Panc1 (cell line): Measurements from ENCODE around the gene INPP5A. TPM values are rescaled to one million over a fixed set of nuclear protein-coding genes. Genes with fewer than 3 reads are reported as not detected.

Experiments
- ATAC-seq: fragments of 200-7000 bp; cut with Tn5 transposase; 2 replicates; pipeline ENCODE4 v1.9.1; 2020; ENCODE audit warnings: mild to moderate bottlenecking, moderate library complexity
- BruUV-seq: library from RNA; stranded (reverse); fragments of 400-500 nt; replicated peaks from 2 replicates; lab custom pipeline; 2021; lab: Mats Ljungman, UMichigan
- CTCF ChIA-PET: fragments of 300-600 bp; sonication (Branson Sonifier 250); formaldehyde crosslinking; loops from one replicate; lab custom pipeline; 2022; ENCODE audit warnings: antibody characterized with exemption; lab: Charles Lee
- POLR2A ChIA-PET: fragments of 300-600 bp; sonication (Branson Sonifier 250); formaldehyde crosslinking; loops from one replicate; lab custom pipeline; 2022; ENCODE audit warnings: antibody characterized with exemption; lab: Charles Lee
- DNase-seq: peaks from one replicate; pipeline ENCODE4 v3.0.0-alpha.2; 2010; ENCODE audit warnings: low read depth, low spot score
- H3K27ac ChIP-seq: 2 replicates; pipeline ENCODE4 v1.5.1; 2011; ENCODE audit warnings: mild to moderate bottlenecking, low read length, inconsistent platforms
- H3K27me3 ChIP-seq: fragments of 200-500 bp; sonication (Bioruptor generic); 2 replicates; pipeline ENCODE4 v1.6.0; 2014; ENCODE audit warnings: low read length, inconsistent platforms; ENCODE audit not compliant: control insufficient read depth, insufficient read depth
- H3K36me3 ChIP-seq: fragments of 200-500 bp; sonication (Bioruptor generic); 2 replicates; pipeline ENCODE4 v1.5.1; 2014; ENCODE audit warnings: inconsistent platforms, mild to moderate bottlenecking, low read length, moderate library complexity; ENCODE audit not compliant: control insufficient read depth, insufficient read depth
- H3K4me1 ChIP-seq: 2 replicates; pipeline ENCODE4 v1.5.1; 2011; ENCODE audit warnings: inconsistent platforms, mild to moderate bottlenecking, low read length, moderate library complexity; ENCODE audit not compliant: control insufficient read depth, insufficient read depth
- H3K4me3 ChIP-seq, 2 experiments: 2 replicates each; pipeline ENCODE4 v1.5.1; 2011 to 2012; ENCODE audit warnings: low read depth in 2 of 2, low read length in 2 of 2, mild to moderate bottlenecking in 2 of 2, inconsistent platforms in 1 of 2, moderate library complexity in 1 of 2
- H3K9me3 ChIP-seq: fragments of 200-500 bp; sonication (Bioruptor generic); 2 replicates; pipeline ENCODE4 v1.5.1; 2014; ENCODE audit warnings: low read depth, mild to moderate bottlenecking, inconsistent platforms, low read length, moderate library complexity; ENCODE audit not compliant: control insufficient read depth, insufficient read depth
- CTCF ChIP-seq: fragments of 450-650 bp; IDR thresholded peaks from 2 replicates; pipeline ENCODE4 v1.5.1; 2017; ENCODE audit warnings: mild to moderate bottlenecking
- POLR2AphosphoS5 ChIP-seq: IDR thresholded peaks from 2 replicates; pipeline ENCODE4 v1.6.1; 2012; ENCODE audit warnings: mild to moderate bottlenecking, low read depth, low read length, moderate library complexity
- REST ChIP-seq, 2 experiments: IDR thresholded peaks; 2 replicates each; pipeline ENCODE4 v1.6.1; 2011 to 2012; ENCODE audit warnings: low read depth in 2 of 2, control low read depth in 1 of 2, low read length in 1 of 2, mild to moderate bottlenecking in 1 of 2, moderate library complexity in 1 of 2; ENCODE audit not compliant: insufficient read depth in 1 of 2
- SIN3A ChIP-seq: IDR thresholded peaks from 2 replicates; pipeline ENCODE4 v1.6.1; 2012; ENCODE audit warnings: low read depth, mild to moderate bottlenecking, low read length, moderate library complexity, borderline replicate concordance; ENCODE audit not compliant: insufficient read depth
- TCF7L2 ChIP-seq: IDR thresholded peaks from 2 replicates; pipeline ENCODE4 v1.6.1; 2011; ENCODE audit warnings: mild to moderate bottlenecking, low read depth, low read length, inconsistent platforms
- in situ Hi-C: cut with HindIII; loops from 2 replicates; pipeline ENCODE4 v1.10.0; 2016; ENCODE audit warnings: low sequenced_read_pairs, low pct_unique_long_range_greater_than_20kb
- intact Hi-C: fragments of 100-400 bp; cut with micrococcal nuclease; formaldehyde crosslinking; loops from one replicate; pipeline ENCODE4 v1.10.0; 2022; ENCODE audit not compliant: unreplicated experiment
- total RNA-seq: library from RNA; stranded (reverse); gene quantifications from one replicate; pipeline ENCODE4 v1.2.1, GENCODE V29; 2021; ENCODE audit not compliant: unreplicated experiment

INPP5A gene
- total RNA-seq, 1 experiment from 2014 or later: 60.0 TPM

GRCh38 chr10:132648072-132648850, 110.7 kb downstream of the INPP5A start:
- in situ Hi-C loops: no loop called here
- ChIA-PET POLR2A (no interaction called here), CTCF (no interaction called here)
- Histone ChIP-seq H3K36me3 (no peaks in the 10 kb centered on the region), H3K4me1 (no peaks in the 10 kb centered on the region), H3K27ac (no peak overlapping the region), H3K9me3 (no peaks in the 10 kb centered on the region), H3K4me3 (no peak overlapping the region), H3K27me3 (no peaks in the 10 kb centered on the region)
- intact Hi-C loops: no loop called here
- no peak for TF ChIP-seq POLR2AphosphoS5
- TF ChIP-seq CTCF: no peak
- TF ChIP-seq REST (IDR thresholded peaks at IDR 0.05; ENCODE audit: insufficient read depth in 1 of 2, low read depth in 2 of 2, low read length in 1 of 2): no peak
- no peak for TF ChIP-seq TCF7L2
- no peak for TF ChIP-seq SIN3A
- TSS peak; percentile 30 for BruUV-seq
- no peak for DNase-seq
- ATAC-seq: no peak

GRCh38 chr10:132648851-132649528, 111.4 kb downstream of the INPP5A start:
- intact Hi-C loops: no loop called here
- ChIA-PET CTCF (no interaction called here), POLR2A (no interaction called here)
- Histone ChIP-seq H3K4me3 (no peak overlapping the region), H3K9me3 (no peaks in the 10 kb centered on the region), H3K36me3 (no peaks in the 10 kb centered on the region), H3K27me3 (no peaks in the 10 kb centered on the region), H3K27ac (no peak overlapping the region), H3K4me1 (no peaks in the 10 kb centered on the region)
- TF ChIP-seq SIN3A (no peak), REST (IDR thresholded peaks at IDR 0.05; ENCODE audit: insufficient read depth in 1 of 2, low read depth in 2 of 2, low read length in 1 of 2) (no peak), POLR2AphosphoS5 (no peak), CTCF (no peak), TCF7L2 (no peak)
- ATAC-seq: no peak
- no peak for DNase-seq
- BruUV-seq: no TSS peak
- in situ Hi-C loops: no loop called here
